Measurements from ENCODE around the gene ATG13. TPM values are rescaled to one million over a fixed set of nuclear protein-coding genes. Genes with fewer than 3 reads are reported as not detected.
A peak's percentile ranks its signal among the peaks of the same experiment; 100 is the strongest.

The ATG13 gene
- total RNA-seq, 1 experiment from 2014 or later, result 57.1 TPM

DNA sequence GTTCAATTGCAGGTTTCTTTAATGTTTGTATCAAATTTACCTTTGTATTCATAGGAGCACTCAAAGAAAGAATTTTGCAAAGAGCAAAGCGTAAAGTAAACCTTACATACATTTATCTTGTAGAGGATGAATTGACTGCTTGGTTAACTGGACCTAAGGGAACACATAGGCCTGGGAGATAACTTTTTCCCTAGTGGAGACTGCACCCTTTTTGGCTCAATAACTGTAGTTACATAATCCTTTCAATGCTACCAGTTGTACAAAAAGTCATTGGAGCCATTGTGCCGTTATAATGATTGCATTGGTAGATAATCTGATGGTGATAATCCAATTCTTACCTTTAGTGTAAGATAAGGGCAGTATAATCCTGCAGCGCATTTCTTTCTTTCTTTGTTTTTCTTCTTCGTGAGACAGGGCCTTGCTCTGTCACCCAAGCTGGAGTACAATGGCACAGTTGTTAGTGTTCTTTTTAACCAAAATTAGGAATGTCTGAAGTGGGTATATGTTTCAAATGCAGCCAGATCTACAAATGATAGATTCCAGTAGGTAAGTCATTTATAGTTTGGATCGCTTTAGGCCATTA is 18.3 kb downstream of the ATG13 start:
- BruUV-seq (replicated peaks), result no TSS peak
- CTCF ChIA-PET, result no interaction called here
- H3K27ac Mint-ChIP-seq (ENCODE audit: unreplicated experiment), result peak overlapping the region; percentile 61
- intact Hi-C loops (cut with micrococcal nuclease; ENCODE audit: unreplicated experiment), result no loop called here
- H3K36me3 Mint-ChIP-seq (ENCODE audit: insufficient read depth, unreplicated experiment), result peaks cover 18% of the 10 kb centered on the region
- no peak overlapping the region for H3K4me3 Mint-ChIP-seq (ENCODE audit: low read depth, unreplicated experiment)
- no peaks in the 10 kb centered on the region for H3K9me3 Mint-ChIP-seq (ENCODE audit: low read depth, unreplicated experiment)
- no peaks in the 10 kb centered on the region for H3K27me3 Mint-ChIP-seq (ENCODE audit: unreplicated experiment)
- peaks cover 17% of the 10 kb centered on the region for H3K4me1 Mint-ChIP-seq (ENCODE audit: low read depth, unreplicated experiment)
- DNase-seq, result no peak
- TF ChIP-seq CTCF (IDR thresholded peaks at IDR 0.05; ENCODE audit: unreplicated experiment), result no peak

GRCh38 chr11:46637546-46637945 is 20.2 kb downstream of the ATG13 start:
- BruUV-seq (replicated peaks), result no TSS peak
- no peak overlapping the region for H3K27ac Mint-ChIP-seq (ENCODE audit: unreplicated experiment)
- H3K9me3 Mint-ChIP-seq (ENCODE audit: low read depth, unreplicated experiment), result no peaks in the 10 kb centered on the region
- intact Hi-C loops (cut with micrococcal nuclease; ENCODE audit: unreplicated experiment), result no loop called here
- no peak for TF ChIP-seq CTCF (IDR thresholded peaks at IDR 0.05; ENCODE audit: unreplicated experiment)
- peaks cover 14% of the 10 kb centered on the region for H3K36me3 Mint-ChIP-seq (ENCODE audit: insufficient read depth, unreplicated experiment)
- DNase-seq, result no peak
- no peaks in the 10 kb centered on the region for H3K27me3 Mint-ChIP-seq (ENCODE audit: unreplicated experiment)
- CTCF ChIA-PET, result no interaction called here
- H3K4me1 Mint-ChIP-seq (ENCODE audit: low read depth, unreplicated experiment), result peaks cover 27% of the 10 kb centered on the region
- H3K4me3 Mint-ChIP-seq (ENCODE audit: low read depth, unreplicated experiment), result no peak overlapping the region

- peak overlapping the region; percentile 48 for H3K27ac Mint-ChIP-seq (ENCODE audit: unreplicated experiment)
- intact Hi-C loops (cut with micrococcal nuclease; ENCODE audit: unreplicated experiment), result no loop called here
- H3K9me3 Mint-ChIP-seq (ENCODE audit: low read depth, unreplicated experiment), result no peaks in the 10 kb centered on the region
- DNase-seq, result no peak
- no TSS peak for BruUV-seq (replicated peaks)
- no peak for TF ChIP-seq CTCF (IDR thresholded peaks at IDR 0.05; ENCODE audit: unreplicated experiment)
- CTCF ChIA-PET, result no interaction called here
- H3K36me3 Mint-ChIP-seq (ENCODE audit: insufficient read depth, unreplicated experiment), result peaks cover 14% of the 10 kb centered on the region
- no peaks in the 10 kb centered on the region for H3K27me3 Mint-ChIP-seq (ENCODE audit: unreplicated experiment)
- no peak overlapping the region for H3K4me3 Mint-ChIP-seq (ENCODE audit: low read depth, unreplicated experiment)
- peaks cover 27% of the 10 kb centered on the region for H3K4me1 Mint-ChIP-seq (ENCODE audit: low read depth, unreplicated experiment)
Measured at GRCh38 chr11:46639197-46639839, 22.0 kb downstream of the ATG13 start.

GRCh38 chr11:46640036-46640788 is 22.9 kb downstream of the ATG13 start:
- Mint-ChIP-seq H3K36me3 (ENCODE audit: insufficient read depth, unreplicated experiment) (peaks cover 8% of the 10 kb centered on the region), H3K4me1 (ENCODE audit: low read depth, unreplicated experiment) (peaks cover 27% of the 10 kb centered on the region), H3K4me3 (ENCODE audit: low read depth, unreplicated experiment) (peak overlapping the region; percentile 30), H3K27me3 (ENCODE audit: unreplicated experiment) (no peaks in the 10 kb centered on the region), H3K9me3 (ENCODE audit: low read depth, unreplicated experiment) (no peaks in the 10 kb centered on the region), H3K27ac (ENCODE audit: unreplicated experiment) (peak overlapping the region; percentile 48)
- DNase-seq, result no peak
- intact Hi-C loops (cut with micrococcal nuclease; ENCODE audit: unreplicated experiment), result no loop called here
- no TSS peak for BruUV-seq (replicated peaks)
- TF ChIP-seq CTCF (IDR thresholded peaks at IDR 0.05; ENCODE audit: unreplicated experiment), result no peak
- CTCF ChIA-PET, result no interaction called here

All from Calu3 (cell line).